Gastrocnemius medialis (tissue), 4 donors: ENCODE data around the gene LRRC38.

Experiments
- POLR2A ChIP-seq, 2 donors: fragments of 450-650 bp; IDR thresholded peaks; one replicate each; pipeline ENCODE4 v1.6.1; 2017; ENCODE audit warnings: antibody characterized with exemption in 2 of 2, mild to moderate bottlenecking in 2 of 2, moderate library complexity in 2 of 2
- TF ChIP-seq, protein P1 (sequence below), 5 experiments: fragments of 450-650 bp in 3 of 5; fragments of 200-600 bp in 2 of 5; sonication (generic) in 2 of 5; IDR thresholded peaks in 4 of 5; conservative IDR thresholded peaks in 1 of 5; 1 replicate in 4 of 5; 2 replicates in 1 of 5; pipeline ENCODE4 v1.5.1; 2016 to 2019; ENCODE audit warnings: antibody characterized with exemption in 5 of 5, mild to moderate bottlenecking in 3 of 5, moderate library complexity in 3 of 5

DNA sequence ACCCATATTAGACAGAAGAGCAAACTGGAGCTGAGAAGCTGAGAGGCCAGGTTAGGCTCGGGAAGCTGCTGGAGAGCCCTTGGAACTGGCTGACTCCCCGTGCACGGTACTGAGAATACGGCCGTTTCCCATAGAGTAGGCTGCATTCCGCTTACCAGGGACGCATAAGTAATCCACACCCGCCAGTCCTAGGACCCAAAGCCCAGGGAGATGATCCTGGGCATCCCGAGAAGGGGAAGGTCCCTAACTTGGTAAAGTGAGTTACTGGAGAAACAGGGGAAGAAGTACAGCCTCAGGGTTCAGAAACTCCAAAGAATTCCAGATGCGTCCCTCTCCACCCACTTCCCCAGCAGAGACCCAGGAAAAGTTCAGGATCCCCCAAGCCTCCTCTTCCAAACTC, 1.3 kb downstream of the LRRC38 start:
- TF ChIP-seq, protein P1, sequence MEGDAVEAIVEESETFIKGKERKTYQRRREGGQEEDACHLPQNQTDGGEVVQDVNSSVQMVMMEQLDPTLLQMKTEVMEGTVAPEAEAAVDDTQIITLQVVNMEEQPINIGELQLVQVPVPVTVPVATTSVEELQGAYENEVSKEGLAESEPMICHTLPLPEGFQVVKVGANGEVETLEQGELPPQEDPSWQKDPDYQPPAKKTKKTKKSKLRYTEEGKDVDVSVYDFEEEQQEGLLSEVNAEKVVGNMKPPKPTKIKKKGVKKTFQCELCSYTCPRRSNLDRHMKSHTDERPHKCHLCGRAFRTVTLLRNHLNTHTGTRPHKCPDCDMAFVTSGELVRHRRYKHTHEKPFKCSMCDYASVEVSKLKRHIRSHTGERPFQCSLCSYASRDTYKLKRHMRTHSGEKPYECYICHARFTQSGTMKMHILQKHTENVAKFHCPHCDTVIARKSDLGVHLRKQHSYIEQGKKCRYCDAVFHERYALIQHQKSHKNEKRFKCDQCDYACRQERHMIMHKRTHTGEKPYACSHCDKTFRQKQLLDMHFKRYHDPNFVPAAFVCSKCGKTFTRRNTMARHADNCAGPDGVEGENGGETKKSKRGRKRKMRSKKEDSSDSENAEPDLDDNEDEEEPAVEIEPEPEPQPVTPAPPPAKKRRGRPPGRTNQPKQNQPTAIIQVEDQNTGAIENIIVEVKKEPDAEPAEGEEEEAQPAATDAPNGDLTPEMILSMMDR (IDR thresholded peaks at IDR 0.05 in 4 of 5, conservative IDR thresholded peaks at IDR 0.05 in 1 of 5) = no peak
- TF ChIP-seq POLR2A (IDR thresholded peaks at IDR 0.05) = peak in 1 of 2 donors; percentile 44
